Measurements from ENCODE around the gene ELMO2. TPM values are rescaled to one million over a fixed set of nuclear protein-coding genes. Genes with fewer than 3 reads are reported as not detected.

The ELMO2 gene
- total RNA-seq, 1 donor from 2014 or later = 53.3 TPM

DNA sequence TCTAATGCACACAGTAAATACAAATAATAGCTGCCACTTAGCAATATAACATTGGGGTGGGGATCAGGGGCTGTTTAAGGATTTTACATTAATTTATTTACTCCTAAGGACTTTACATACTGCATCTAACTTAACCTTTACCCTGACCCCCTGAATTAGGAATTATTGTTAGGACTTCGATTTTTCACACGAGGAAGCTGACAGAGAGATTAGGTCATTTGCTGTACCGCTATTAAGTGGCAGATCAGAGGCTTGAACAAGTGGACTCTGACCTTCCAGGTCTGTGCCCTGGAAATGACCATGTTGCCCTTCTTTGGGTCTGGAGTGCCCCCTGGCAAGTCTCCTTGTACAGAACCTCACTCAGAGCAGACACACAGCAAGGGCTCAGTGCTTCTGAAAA, 5.2 kb upstream of the ELMO2 start:
- DNase-seq (ENCODE audit: low spot score) = no peak
- no peak overlapping the region for H3K27ac ChIP-seq
- H3K27ac Mint-ChIP-seq = no peak overlapping the region
- H3K27me3 Mint-ChIP-seq (ENCODE audit: insufficient read depth, low read depth) = peaks cover 17% of the 10 kb centered on the region
- H3F3A ChIP-seq (ENCODE audit: low read depth) = peaks cover 12% of the 10 kb centered on the region
- H3K79me2 ChIP-seq (ENCODE audit: low read depth) = no peaks in the 10 kb centered on the region
- no peak overlapping the region for H3K4me3 ChIP-seq
- H3K4me3 Mint-ChIP-seq = no peak overlapping the region
- no peak overlapping the region for H2AFZ ChIP-seq (replicated peaks)
- peaks cover 14% of the 10 kb centered on the region for H3K27me3 ChIP-seq
- no peaks in the 10 kb centered on the region for H4K20me1 ChIP-seq (ENCODE audit: low read depth)
- H3K36me3 ChIP-seq = no peaks in the 10 kb centered on the region
- H3K9ac ChIP-seq = no peak overlapping the region
- no peaks in the 10 kb centered on the region for H3K9me3 Mint-ChIP-seq
- H3K9me3 ChIP-seq (ENCODE audit: low read depth) = no peaks in the 10 kb centered on the region
- peaks cover 21% of the 10 kb centered on the region for H3K4me1 Mint-ChIP-seq
- no peaks in the 10 kb centered on the region for H3K36me3 Mint-ChIP-seq
- no peak overlapping the region for H3K4me2 ChIP-seq
- TF ChIP-seq EZH2phosphoT487 (IDR thresholded peaks at IDR 0.05) = no peak
- TF ChIP-seq, protein P1, sequence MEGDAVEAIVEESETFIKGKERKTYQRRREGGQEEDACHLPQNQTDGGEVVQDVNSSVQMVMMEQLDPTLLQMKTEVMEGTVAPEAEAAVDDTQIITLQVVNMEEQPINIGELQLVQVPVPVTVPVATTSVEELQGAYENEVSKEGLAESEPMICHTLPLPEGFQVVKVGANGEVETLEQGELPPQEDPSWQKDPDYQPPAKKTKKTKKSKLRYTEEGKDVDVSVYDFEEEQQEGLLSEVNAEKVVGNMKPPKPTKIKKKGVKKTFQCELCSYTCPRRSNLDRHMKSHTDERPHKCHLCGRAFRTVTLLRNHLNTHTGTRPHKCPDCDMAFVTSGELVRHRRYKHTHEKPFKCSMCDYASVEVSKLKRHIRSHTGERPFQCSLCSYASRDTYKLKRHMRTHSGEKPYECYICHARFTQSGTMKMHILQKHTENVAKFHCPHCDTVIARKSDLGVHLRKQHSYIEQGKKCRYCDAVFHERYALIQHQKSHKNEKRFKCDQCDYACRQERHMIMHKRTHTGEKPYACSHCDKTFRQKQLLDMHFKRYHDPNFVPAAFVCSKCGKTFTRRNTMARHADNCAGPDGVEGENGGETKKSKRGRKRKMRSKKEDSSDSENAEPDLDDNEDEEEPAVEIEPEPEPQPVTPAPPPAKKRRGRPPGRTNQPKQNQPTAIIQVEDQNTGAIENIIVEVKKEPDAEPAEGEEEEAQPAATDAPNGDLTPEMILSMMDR (IDR thresholded peaks at IDR 0.05) = no peak
- no peak for TF ChIP-seq EZH2 (IDR thresholded peaks at IDR 0.05)
- H3K4me1 ChIP-seq = peaks cover 9% of the 10 kb centered on the region

DNA sequence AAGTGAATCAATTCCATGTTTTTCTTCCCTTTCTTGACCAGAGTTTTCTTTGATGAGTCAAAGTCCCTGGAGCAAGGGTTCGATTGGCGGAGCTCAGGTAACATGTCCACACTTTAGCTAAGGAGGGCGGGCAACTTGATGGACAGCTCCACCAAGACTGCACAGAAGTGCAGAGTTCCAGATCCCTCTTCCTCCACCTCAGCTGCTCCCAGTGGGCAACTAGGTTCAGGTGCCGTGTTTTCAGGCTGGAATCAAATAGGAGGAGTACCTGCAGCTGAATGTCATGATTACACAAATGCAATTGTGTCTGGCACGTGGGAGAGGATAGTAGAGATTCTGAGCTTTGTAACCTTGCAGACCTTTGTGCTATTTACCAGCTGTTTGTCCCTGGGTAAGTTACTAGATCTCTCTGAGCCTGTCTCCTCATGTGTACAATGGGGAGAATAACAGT, 1.9 kb upstream of the ELMO2 start:
- Histone ChIP-seq H3K27ac (no peak overlapping the region), H3K4me2 (no peak overlapping the region), H3K4me1 (peaks cover 16% of the 10 kb centered on the region), H3K4me3 (no peak overlapping the region), H3K9ac (no peak overlapping the region), H2AFZ (replicated peaks) (no peak overlapping the region), H3K36me3 (no peaks in the 10 kb centered on the region), H3F3A (ENCODE audit: low read depth) (peaks cover 16% of the 10 kb centered on the region), H3K27me3 (peaks cover 14% of the 10 kb centered on the region), H3K9me3 (ENCODE audit: low read depth) (no peaks in the 10 kb centered on the region), H4K20me1 (ENCODE audit: low read depth) (peaks cover 24% of the 10 kb centered on the region), H3K79me2 (ENCODE audit: low read depth) (peaks cover 26% of the 10 kb centered on the region)
- Mint-ChIP-seq H3K27ac (no peak overlapping the region), H3K36me3 (no peaks in the 10 kb centered on the region), H3K9me3 (no peaks in the 10 kb centered on the region), H3K27me3 (ENCODE audit: insufficient read depth, low read depth) (peaks cover 22% of the 10 kb centered on the region), H3K4me1 (peaks cover 23% of the 10 kb centered on the region), H3K4me3 (no peak overlapping the region)
- TF ChIP-seq EZH2 (IDR thresholded peaks at IDR 0.05) = no peak
- no peak for TF ChIP-seq EZH2phosphoT487 (IDR thresholded peaks at IDR 0.05)
- TF ChIP-seq, protein P1 (IDR thresholded peaks at IDR 0.05) = no peak
- no peak for DNase-seq (ENCODE audit: low spot score)

DNA sequence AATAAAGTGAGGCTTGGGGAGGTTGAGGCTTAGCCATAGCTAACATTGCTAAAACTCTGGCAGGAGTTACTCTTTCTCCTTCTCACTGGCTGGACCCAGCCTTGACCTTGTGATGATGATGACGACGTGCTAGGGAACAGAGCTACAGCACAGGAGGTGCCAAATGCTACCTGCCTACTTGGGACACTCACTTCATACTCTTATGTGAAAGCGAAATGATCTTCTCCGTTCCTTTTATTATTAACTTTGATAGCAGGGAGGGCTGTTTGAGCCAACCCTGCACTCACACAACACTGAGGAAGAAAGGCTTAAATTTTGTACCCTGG, 1.2 kb upstream of the ELMO2 start:
- H3K27ac ChIP-seq = no peak overlapping the region
- peaks cover 16% of the 10 kb centered on the region for H3F3A ChIP-seq (ENCODE audit: low read depth)
- no peak overlapping the region for H2AFZ ChIP-seq (replicated peaks)
- peaks cover 14% of the 10 kb centered on the region for H3K27me3 ChIP-seq
- H3K4me1 ChIP-seq = peaks cover 16% of the 10 kb centered on the region
- no peaks in the 10 kb centered on the region for H3K36me3 Mint-ChIP-seq
- peaks cover 22% of the 10 kb centered on the region for H3K27me3 Mint-ChIP-seq (ENCODE audit: insufficient read depth, low read depth)
- H3K36me3 ChIP-seq = no peaks in the 10 kb centered on the region
- H3K4me1 Mint-ChIP-seq = peaks cover 23% of the 10 kb centered on the region
- no peak overlapping the region for H3K9ac ChIP-seq
- DNase-seq (ENCODE audit: low spot score) = no peak
- no peak overlapping the region for H3K27ac Mint-ChIP-seq
- peaks cover 33% of the 10 kb centered on the region for H3K79me2 ChIP-seq (ENCODE audit: low read depth)
- TF ChIP-seq EZH2phosphoT487 (IDR thresholded peaks at IDR 0.05) (no peak), EZH2 (IDR thresholded peaks at IDR 0.05) (no peak)
- TF ChIP-seq, protein P1 (IDR thresholded peaks at IDR 0.05) = no peak
- peaks cover 31% of the 10 kb centered on the region for H4K20me1 ChIP-seq (ENCODE audit: low read depth)
- peak overlapping the region; percentile 79 for H3K4me3 ChIP-seq
- H3K9me3 Mint-ChIP-seq = no peaks in the 10 kb centered on the region
- peak overlapping the region; percentile 76 for H3K4me2 ChIP-seq
- H3K4me3 Mint-ChIP-seq = peak overlapping the region; percentile 93
- H3K9me3 ChIP-seq (ENCODE audit: low read depth) = no peaks in the 10 kb centered on the region

All from neural progenitor cell (in vitro differentiated cells).